WI38 (cell line): Measurements from ENCODE around the gene SCAPER.

Experiments
- H3K4me3 ChIP-seq: 2 replicates; pipeline ENCODE4 v1.5.1; 2011; ENCODE audit warnings: low read depth, mild to moderate bottlenecking, control low read depth, low read length
- TF ChIP-seq, protein P1 (sequence below): IDR thresholded peaks from 2 replicates; pipeline ENCODE4 v1.5.1; 2012; ENCODE audit warnings: low read depth, mild to moderate bottlenecking, control low read depth, low read length

Gene SCAPER

DNA sequence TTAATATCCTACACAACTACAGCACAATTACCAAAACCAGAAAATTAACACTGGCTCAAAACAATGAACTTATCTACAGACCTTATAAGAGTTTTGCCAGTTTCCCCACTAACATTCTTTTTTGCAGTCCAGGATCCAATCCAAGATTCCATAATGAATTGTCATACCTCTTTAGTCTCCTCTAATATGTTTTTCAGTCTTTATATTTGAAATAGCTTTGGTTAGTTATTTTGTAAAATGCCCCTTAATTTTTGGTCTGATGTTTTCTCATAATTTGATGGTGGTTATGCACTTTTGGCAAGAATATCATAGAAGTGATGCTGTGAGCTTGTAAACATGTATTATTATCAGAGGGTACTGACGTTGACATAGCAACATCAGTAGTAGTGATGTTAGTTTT, 444.3 kb downstream of the SCAPER start:
- TF ChIP-seq, protein P1, sequence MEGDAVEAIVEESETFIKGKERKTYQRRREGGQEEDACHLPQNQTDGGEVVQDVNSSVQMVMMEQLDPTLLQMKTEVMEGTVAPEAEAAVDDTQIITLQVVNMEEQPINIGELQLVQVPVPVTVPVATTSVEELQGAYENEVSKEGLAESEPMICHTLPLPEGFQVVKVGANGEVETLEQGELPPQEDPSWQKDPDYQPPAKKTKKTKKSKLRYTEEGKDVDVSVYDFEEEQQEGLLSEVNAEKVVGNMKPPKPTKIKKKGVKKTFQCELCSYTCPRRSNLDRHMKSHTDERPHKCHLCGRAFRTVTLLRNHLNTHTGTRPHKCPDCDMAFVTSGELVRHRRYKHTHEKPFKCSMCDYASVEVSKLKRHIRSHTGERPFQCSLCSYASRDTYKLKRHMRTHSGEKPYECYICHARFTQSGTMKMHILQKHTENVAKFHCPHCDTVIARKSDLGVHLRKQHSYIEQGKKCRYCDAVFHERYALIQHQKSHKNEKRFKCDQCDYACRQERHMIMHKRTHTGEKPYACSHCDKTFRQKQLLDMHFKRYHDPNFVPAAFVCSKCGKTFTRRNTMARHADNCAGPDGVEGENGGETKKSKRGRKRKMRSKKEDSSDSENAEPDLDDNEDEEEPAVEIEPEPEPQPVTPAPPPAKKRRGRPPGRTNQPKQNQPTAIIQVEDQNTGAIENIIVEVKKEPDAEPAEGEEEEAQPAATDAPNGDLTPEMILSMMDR, result no peak
- H3K4me3 ChIP-seq, result no peak overlapping the region

DNA sequence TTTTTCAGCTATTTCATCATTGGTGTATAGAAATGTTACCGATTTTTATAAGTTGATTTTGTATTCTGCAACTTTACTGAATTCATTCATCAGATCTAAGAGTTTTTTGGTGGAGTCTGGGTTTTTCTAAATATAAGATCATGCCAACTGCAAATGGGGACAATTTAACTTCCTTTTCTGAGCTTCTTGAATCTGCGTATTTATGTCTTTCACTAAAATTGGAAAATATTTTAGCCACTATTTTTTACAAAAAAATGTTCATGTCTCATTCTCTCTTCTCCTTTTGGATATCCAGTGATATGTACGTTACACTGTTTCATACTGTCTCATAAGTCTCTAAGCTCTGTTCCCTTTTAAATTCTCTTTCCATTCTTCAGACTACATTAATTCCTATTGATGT, 444.8 kb downstream of the SCAPER start:
- no peak overlapping the region for H3K4me3 ChIP-seq
- TF ChIP-seq, protein P1, result no peak

DNA sequence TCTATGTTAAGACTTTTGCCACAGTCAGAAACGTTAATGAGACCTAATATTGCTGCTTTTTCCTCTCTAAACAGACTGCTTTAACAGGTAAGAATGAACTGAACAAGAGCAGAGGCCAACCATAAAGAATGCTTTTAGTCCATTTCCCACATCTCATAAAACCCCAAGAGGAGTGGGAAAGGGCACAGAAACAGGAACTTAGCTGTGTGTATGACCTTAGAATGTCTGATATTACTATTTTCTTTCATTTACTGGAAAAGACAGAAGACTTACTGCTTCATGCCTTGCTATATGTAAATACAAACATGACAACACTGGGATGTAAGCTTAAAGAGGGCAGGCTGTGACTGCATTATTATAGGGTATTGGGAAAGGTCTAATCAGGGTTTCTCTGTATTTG, 453.6 kb downstream of the SCAPER start:
- no peak overlapping the region for H3K4me3 ChIP-seq
- TF ChIP-seq, protein P1, result no peak

DNA sequence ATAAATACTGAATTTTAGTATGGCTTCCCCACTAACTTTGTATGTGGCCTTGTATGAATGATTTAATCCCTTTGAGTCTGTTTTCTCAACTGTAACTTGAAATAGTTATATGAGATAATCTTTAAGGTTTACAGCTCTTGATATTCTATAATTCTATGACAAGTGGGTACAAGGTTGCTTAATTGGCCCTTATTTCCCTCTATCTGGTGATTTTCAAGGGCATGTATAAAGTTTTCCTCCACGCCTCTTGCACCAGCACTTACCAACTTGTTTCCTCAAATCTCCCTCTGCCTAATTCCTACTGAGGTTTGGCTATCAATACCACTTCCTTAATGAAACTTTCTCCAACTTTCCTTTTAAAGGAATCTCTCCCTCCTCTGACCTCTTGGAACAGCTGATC, 455.7 kb downstream of the SCAPER start:
- TF ChIP-seq, protein P1, result no peak
- H3K4me3 ChIP-seq, result no peak overlapping the region

DNA sequence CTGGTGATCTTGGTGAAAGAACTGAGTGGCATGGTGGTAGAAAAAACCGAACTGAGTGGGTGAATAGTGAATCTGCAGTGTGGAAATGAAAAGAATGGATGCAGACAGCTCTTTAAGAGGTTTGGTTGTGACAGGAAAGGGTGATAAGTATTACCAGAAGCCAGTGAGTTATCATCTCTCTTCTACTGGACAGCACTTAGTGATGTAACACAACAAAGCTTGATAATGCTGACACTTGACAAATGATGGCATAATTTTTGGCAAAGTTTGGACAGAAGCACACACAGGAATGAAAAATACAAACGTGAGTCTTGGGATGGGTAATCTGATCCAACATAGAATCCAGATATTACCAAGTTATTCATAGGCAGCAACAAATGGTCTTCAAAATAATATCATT, 456.4 kb downstream of the SCAPER start:
- H3K4me3 ChIP-seq, result no peak overlapping the region
- TF ChIP-seq, protein P1, result no peak

DNA sequence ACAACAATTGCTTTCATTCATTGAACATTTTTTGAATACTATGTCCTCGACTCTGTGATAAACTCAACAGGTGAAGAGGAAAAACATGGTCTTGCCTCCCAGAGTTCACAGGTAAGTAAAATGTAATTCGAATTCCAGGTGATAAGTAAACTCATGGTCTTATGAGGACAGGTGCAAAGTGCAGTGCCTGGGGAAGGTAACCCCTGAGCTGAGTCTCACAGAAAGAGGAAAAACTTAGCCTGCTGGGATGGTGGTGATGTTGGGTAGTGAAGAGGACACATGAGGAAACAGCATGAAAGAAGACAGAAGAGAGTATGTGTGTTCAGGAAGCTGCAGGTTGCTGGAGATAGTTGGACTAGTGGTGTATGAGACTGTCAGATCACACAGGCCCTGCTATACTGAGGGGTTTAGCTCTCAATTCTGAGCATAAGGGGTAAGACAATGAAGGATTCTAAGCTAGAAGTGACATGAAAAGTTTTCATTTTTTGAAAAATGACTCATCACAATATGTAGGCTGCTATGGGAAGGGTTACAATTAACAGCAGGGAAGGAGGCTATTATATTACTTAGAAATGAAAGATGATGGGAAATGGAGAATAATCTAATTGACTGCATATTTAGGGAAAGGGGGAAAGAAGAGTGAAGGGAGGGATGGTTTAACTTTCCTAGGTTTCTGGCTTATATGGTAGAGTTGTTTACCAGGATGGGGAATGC, 457.3 kb downstream of the SCAPER start:
- H3K4me3 ChIP-seq, result no peak overlapping the region
- TF ChIP-seq, protein P1, result no peak

DNA sequence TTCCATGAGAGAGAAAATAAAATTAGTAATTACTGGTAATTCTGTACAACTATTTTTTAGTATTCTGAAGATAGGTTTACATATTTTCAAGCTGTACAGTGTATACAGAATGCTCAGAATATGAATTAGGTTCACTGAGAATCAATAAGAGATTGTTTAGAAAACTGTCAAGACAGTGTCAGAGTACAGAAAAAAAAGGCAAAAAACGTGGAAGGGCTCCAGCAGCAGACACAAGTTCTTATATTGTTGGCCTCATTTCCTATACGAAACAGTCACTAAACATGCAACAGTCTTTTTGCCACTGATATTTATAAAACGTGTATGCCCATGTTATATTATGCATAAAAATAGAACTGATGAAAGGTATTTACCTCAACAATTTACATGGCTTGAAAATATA, 464.7 kb downstream of the SCAPER start:
- no peak overlapping the region for H3K4me3 ChIP-seq
- TF ChIP-seq, protein P1, result no peak
